Measurements from ENCODE around the gene USB1.
A peak's percentile ranks its signal among the peaks of the same experiment; 100 is the strongest.
"Not testable (repeated sequence)": the region's sequence is repeated elsewhere in the genome, so short reads cannot be mapped to it uniquely, and the experiment has no call there.

Gene USB1

DNA sequence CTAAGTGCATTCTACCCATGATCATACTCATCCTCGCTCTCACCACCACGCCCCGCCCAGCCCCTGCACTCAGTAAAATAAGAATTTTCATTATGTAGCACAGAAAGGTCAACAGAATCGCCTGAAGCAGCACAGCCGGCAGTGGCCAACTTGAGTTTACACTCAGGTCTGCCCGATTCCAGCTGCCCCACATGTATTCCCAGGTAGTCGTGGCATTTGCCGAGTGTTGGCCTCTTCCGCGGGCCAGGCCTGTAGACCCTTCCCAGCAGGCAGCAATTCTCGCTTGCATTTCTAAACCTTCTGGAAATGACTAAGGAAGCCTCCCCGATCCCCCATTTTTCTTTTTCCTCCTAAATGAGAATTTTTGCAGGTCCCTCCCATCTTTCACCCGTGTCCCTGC lies 30.9 kb upstream of the USB1 start:
- DNase-seq (ENCODE audit: low spot score): no peak

DNA sequence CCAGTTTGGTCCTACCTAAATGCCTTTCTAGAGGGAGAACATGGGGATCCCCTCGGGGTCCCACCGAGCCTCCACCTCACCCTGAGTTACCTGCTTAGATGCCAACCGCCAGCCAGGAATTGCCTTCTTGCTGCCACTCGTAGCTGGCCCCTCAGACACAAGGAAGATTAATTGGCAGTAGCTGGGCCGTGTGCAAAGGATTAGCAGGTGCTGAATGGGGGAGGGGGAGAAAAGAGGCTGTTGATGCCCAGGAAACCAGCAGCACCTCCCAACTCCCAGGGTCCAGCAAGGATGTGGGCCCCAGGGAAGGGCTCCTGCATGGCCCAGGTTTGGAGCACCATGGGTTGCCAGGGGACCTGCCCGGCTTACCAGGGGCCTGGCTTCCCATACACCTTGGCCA lies 30.2 kb upstream of the USB1 start, which contains the start of gene CNGB1:
Gene CNGB1 (minus strand): TSS at position 159 of the 400 bp plus-strand sequence. CDS start 3,842 bp downstream, outside the sequence.
- DNase-seq (ENCODE audit: low spot score): no peak

DNA sequence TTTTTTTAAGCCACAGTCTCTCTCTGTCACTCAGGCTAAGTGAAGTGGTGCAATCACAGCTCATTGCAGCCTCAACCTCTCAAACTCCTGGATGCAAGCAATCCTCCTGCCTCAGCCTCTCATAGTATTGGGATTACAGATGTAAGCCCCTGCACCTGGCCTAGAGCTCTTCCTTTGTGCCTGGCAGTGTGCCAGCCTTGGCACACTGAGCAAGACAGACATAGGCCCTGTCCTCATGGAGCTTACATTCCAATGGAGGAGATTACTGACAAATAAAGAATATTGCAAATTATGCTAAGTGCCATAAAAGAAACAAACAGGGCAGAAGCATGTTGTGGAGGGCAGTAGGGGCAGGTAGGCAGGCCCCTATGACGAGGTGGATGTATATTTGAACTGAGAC lies 29.4 kb upstream of the USB1 start:
- no peak for DNase-seq (ENCODE audit: low spot score)

DNA sequence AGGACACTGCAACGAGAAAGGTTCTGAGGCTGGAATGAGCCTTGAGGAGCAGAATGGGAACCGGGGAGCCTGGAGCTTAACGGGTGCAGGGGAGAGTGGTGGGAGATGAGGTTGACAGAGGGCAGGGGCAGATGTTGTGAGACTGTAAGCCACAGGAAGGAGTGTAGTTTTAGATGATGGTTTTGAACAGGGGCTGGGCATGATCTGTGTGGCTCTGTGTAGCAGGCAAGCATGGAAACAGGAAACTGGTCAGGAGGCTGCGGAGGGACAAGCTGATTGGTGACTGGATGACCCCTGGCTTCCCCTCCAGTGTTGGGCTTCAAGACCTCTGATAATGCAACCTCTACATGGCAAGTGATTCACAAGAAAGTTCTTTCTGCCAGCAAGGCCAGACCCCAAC lies 28.9 kb upstream of the USB1 start:
- DNase-seq (ENCODE audit: low spot score): no peak

DNA sequence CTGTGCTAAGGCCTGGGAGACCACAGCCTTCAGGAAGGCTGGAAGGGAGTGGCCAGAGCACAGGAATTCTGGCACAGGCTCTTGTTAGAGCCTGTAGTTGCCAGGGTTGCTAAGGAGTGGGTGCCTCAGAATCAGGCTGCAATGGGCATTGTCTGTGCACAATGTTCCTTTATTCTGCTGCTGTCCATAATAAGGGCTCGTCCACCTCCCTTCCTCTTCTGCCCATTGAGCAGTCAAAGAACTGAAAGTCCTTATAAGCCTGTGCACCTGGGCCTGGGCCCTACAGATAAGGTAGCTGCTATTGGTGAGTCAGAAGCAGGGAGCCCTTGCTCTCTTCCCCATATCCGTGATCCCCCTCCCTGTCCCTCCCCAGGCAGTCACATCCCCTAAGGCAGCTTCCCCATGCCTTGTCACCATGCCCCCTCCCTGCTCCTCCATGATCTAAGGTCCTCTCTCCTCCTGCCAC lies 24.8 kb upstream of the USB1 start:
- DNase-seq (ENCODE audit: low spot score): no peak

DNA sequence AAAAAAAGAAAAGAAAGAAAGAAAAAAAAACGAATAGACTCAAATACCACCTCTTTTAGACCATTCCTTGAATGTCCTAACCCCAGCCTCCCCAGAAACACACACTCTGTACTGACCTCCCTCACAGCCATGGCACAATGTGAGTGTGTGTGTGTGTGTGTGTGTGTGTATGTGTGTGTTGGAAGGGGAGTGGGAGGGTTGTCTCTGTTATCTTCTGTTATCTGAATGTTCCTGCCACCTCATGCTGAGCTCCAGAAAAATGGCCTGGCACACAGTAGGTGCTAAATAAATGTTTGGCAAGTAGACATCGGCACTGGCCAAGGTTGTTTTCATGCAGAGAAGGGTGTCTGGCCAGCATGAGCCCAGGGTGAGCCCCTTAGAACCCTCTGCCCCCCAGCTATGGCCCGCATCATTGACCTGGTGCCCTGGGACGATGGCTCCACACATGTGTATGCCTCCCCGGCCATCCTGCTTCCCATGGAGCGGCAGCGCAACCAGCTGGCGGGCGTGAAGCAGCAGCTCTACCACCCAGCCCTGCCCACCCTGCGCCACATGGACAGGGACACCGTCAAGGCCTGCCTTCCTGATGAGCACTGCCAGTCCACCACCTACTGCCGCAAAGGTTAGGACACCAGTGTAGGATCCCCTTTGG lies 23.7 kb upstream of the USB1 start:
- no peak for DNase-seq (ENCODE audit: low spot score)

DNA sequence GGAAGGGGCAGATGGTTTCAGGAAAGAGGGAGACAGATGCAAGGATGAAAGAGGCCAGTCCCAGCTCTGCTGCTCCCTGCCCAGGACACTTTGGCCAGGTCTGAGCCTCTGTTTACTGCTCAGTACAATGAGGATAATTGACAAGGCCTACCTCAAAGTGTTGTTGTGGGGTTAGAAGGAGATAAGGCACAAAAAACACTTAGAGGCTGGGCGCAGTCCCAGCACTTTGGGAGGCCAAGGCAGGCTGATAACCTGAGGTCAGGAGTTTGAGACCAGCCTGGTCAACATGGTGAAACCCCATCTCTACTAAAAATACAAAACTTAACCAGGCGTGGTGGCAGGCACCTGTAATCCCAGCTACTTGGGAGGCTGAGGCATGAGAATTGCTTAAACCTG lies 23.1 kb upstream of the USB1 start:
- DNase-seq (ENCODE audit: low spot score): not testable (repeated sequence)

DNA sequence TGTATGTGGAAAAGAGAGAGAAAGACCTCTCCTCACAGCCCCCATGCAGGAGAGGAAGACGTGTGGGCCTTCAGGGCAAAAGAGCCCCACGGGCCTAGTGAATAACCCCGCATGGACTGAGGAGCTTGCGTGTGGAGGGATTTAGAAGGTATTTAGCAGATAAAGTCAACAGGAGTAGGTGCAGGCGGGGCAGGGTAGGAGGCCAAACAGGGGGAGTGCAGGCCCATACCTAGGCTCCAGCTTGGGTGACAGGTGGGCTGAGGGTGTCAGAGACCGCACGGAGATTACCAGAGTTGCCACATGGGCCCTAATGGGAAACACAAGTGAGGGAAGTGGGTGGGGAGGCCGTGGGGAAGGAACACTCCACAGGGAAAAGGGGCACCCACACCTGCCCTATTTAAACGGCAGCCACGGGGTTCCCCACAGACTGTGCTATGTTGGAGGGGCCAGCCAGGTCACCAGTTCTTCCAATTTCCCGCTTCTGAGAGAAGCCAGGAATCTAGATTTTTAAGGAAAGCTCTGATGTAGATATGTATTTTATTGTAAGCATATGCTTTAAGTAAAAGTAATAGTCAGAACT lies 22.1 kb upstream of the USB1 start:
- no peak for DNase-seq (ENCODE audit: low spot score)

DNA sequence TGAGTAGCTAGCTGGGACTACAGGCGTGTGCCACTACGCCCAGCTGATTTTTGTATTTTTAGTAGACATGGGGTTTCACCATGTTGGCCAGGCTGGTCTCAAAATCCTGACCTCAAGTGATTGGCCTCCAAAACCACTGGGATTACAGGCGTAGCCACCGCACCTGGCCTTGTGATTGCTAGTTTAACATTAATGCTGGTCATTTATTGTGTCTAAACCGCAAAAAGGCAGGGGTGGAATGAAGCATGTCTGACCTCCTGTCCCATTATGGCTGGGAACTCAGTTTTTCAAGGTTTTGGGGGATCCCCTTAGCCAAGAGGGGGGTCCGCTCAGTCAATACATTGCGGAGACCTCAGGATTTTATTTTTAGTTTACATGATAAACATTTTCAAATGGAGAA lies 19.6 kb upstream of the USB1 start:
- no peak for DNase-seq (ENCODE audit: low spot score)

DNA sequence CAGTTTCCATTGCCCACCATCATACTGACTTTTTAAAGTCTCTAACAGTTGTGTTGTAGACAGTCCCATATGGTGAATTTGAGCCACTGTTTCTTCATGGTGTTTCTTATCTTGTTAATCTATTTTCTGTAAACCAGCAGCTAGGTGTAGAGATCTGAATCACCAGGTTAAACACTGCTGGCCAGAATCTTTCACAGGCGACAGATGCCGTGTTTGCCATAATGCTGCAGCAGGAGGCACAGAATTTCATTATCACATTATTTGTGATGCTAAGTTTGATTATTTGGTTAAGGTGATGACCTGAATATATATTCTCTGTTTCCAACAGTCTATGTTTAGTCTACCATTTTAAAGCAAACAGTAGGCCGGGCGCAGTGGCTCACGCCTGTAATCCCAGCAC lies 18.8 kb upstream of the USB1 start:
- DNase-seq (ENCODE audit: low spot score): no peak

DNA sequence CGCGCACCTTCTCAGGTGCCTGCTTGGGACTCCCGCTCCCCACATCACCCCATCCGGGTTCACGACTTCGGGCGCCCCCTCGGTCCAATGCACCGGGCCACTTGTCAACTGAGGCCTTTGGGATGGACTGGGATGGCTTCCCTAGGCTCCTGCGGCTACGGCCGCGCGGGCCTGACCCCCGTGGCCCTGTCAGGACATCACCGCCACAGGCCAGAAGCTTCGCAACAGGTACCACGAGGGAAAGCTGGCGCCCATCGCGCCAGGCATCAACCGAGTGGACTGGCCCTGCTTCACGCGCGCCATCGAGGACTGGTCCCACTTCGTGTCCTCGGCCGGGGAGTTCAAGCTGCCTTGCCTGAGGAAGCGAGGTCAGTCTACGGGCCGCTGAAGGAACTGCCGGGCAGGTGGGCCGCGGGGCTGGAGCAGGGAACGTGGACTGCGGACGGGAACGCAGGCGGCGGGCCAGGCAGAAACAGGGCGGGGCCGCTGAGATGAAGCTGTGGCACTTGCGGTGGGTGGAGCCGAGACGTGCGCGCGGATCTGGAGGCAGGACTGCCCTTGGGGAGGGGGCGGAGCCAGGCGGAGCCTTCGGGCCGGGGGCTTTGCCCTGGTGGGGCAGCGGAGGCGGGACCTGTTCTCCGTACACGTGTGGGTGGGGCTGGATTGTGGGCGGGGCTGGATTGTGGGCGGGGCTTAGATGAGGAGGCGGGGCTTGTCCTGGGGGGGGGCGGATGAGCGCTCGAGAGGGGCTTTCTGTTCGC lies 16.6 kb upstream of the USB1 start:
- DNase-seq (ENCODE audit: low spot score): peak; percentile 58

DNA sequence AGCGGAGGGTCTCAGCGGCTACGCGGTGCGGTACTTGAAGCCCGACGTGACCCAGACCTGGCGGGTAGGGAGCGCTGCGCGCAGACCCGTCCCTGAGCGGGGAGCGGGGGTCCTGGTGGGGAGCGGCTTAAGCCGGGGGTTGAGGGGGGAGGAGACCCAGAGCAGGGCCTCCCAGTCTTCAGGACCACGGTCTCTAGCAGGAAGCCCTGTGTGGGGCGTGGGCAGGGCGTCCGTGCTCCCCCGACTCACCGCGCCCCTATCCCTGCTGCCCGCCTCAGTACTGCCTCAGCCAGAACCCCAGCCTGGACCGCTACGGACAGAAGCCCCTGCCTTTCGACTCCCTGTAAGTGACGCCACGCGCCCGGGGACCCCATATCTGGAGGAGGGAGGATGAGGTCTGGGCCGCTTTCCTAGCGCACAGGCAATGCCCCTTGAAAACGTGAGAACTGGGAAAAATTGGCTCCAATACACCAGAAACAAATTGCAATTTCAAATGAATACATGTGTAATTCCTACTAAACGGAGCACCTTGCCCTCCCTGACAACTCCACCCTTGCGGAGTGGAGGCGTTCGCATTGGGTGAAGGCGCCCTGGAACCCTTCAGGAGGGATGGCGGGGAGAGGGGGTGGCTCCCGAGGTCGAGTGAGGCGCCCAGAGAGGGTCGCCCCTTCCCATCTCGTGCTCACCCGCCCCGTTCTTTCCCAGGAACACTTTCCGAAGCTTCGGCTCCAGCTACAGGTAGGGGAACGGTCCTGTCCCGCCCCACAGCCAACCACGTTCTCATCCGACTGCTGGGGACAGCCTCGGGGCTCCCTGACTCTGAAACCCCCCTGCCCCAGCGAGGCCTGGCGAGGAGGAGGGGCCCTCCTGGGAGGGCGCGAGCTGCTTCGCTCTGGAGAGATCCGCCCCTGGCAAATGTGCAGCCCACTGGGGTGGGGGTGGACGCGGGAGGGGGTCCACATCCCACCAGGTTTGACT lies 15.7 kb upstream of the USB1 start:
- no peak for DNase-seq (ENCODE audit: low spot score)

DNA sequence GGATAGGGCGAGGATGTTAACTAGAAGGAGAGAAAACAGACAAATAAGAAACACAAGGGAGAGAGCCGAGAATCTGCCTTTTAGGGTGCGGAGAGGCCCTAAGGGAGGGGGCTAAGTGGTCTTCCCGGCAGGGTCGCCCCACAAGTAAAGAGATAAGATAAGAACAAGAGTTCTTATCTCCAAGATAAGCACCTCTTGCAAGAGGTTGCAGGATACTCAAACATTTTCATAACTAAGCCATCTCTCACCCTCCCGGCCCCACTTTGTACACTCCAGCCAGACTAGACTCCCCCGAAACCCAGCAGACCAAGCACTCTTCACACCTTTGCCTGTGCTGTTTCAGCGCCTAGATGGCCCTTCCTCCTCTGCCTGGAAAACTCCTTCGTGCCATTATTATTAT lies 15.0 kb upstream of the USB1 start:
- no peak for DNase-seq (ENCODE audit: low spot score)

DNA sequence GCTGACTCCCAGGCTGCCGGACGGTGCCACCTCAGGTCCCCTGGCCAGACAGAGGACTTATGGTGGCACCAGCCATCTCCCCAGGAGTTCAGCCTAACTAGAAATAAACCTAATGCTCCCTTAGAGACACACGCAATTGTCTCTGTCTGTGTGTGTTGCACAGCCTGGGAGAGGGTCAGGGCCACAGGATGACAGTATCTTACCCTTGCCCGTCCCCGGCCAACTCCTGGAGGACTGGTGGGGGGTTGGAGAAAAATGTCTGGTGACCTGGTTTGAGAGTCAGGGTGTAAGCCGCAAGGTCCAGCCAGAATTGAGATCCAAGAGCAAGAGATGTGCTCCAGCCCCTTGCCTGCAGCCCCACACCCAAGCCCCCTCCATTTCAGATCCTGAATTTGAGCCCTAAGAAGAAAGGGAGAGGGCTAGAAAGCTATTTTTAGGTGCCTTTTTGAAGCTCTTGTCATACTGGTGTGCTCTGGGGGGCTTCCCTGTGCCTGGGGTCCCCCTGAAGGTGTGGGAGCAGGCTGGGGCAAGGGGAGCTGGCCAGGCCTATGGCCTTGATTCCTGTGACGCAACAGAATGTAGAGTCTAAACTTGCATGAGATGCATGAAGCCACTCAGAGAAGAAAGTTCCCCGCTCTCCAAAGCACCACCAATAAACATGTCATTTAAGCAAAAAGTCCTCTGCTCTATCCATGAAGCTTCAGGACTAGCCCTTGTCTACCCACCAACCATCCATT lies 13.6 kb upstream of the USB1 start:
- no peak for DNase-seq (ENCODE audit: low spot score)

DNA sequence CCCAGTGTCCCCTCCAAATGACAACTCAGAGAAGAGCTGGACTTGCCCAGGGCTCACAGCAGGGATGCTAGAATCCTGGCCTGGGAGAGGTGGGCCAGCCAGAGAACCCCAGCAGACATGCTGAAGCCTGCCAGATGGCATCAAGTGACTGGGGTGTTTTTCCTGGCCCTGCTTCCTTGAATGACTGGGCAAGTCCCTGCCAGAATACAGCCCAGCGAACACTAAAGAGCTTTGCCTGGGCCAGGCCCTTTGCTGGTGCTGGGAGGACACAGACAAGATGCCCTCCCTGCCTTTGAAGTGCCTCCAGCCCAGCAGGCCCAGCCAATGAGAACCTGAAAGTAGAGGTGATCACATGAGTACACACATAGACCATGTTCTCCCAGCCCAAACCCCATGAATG lies 12.3 kb upstream of the USB1 start:
- no peak for DNase-seq (ENCODE audit: low spot score)

DNA sequence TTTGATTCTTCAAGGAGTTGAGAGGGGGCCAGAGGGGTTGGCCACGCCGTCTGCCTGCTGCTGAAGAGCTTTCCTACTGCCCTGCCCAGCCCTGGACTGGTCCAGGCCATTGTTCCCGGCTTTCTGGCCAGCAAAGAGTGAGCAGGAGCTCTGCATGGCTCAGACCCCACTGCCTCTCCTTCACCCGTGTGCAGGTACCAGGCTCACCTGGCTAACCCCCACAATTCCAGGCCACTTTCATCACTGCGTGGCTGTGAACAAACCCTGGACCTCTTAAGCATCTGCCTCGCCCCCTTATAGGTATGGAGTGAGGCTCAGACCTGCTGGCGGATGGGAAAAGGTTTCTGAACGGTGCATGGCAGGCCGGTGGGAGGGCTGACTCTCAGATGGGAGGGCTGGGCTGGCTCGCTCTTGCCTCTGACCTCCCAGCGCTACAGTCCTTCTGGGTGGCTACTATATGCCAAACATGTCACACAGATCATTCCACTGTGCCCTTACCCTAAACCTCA lies 9.6 kb upstream of the USB1 start:
- DNase-seq (ENCODE audit: low spot score): no peak

DNA sequence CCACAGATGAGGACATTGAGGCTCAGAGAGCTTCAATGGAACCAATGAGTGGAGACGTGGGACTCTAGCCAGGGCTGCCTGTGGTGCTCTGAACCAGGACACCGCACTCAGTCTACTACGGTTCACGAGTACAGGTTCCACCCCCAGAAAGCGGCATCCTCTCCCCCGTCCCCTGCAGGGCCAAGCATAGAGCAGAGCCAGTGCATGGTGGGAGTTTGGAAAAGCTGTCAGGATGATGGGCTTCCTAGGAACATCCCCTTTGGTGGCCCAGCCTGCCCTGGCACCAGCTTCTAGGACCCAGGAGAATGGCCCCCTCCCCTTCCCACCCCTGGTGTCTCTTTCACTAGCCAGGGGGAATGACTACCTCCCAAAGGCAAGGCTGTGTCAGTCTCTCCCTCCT lies 9.1 kb upstream of the USB1 start:
- DNase-seq (ENCODE audit: low spot score): no peak

DNA sequence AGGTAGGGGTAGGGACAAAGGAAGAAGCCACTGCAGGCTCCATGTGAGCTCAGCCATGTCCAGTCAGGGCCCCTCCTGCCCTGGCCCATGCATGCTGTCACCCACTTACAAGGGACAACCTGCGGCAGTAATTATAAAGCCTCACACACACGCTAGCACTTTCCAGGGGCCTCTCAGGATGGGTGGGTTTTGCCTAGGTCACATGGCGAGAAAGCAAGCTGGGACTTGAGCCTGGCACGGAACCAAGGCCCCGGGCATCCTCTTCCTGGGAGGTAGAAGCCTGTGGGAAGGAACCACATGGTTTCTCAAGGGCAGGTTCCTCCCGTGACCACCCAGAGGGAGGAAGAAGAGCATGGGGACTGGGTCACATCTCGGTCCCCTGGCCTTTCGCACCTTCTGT lies 7.8 kb upstream of the USB1 start:
- no peak for DNase-seq (ENCODE audit: low spot score)

DNA sequence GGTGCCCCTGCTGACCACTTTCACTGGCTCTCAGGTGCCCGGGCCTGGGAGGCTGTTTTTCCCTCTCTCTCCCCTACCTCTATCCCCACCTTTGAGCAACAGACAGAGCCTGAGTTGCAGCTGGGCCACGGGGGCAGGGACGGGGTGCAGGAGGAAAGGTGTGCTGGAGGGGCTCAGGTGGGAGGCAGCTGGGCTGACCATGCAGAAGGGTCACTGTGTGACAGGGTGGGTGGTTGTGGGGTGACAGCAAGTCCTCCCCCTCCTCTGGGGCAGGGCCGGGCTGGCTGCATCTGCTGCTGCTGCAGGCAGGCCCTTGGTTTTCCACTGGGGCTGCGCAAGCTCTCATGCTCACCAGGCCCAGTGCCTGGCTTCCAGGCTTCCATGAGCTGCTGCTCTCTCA lies 7.3 kb upstream of the USB1 start:
- DNase-seq (ENCODE audit: low spot score): no peak

DNA sequence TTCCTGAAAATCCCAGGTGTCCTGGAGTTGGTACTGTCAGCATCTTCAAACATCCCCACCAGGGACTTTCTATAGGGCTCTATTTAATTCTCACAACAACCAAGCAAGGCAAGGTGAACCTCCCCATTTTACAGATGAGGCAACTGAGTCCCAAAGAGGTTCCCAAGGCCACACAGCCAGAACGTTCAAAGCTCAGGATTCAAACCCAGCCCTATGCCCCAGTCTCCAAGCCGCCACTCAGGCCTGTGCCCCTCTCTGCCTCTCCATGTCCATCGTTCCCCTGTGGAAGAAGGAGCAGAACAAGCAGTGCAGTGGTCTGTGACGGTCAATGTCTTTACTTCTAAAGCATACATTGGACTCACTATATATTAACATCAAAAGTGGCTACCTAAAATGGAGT lies 6.8 kb upstream of the USB1 start:
- DNase-seq (ENCODE audit: low spot score): no peak

DNA sequence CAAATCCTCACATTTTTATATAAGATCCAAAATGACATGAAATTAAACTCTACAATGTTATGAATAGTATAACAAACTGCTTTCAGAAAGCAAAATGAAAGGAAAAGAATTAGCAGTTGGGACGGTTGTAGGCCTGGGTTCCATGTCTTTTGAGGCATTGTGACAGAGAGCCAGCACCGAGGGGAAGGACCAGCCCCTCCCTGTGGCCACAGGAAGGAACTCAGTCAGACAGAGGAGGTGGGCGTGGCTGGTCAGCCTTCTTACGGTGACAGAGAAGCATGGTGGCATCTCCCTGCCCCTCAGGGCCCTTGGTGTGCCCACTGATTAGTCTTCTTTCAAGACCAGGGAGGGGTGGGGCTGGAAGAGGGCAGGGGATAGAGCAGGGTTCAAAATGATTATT lies 6.4 kb upstream of the USB1 start:
- peak; percentile 55 for DNase-seq (ENCODE audit: low spot score)
